ENCODE data around the gene FAM234B.

The FAM234B gene

GRCh38 chr12:13044002-13044905, at the start of gene FAM234B:
FAM234B (plus strand) TSS chr12:13044381; CDS start chr12:13044404, 23 bp downstream.
- H3K27ac ChIP-seq = peak within 1 kb of the TSS; percentile 35; the same call in 1 of the 2 replicates
- TF ChIP-seq CTCF (conservative IDR thresholded peaks at IDR 0.05; ENCODE audit: low read depth) = no peak
- ChIA-PET POLR2A (ENCODE audit: low non-redundant PET) (no interaction called here), CTCF (interaction anchor here (0.6 to 0.9 kb wide), 2 partner anchors 14 to 149 kb away, joined by 4 read pairs; no protein-coding TSS in a partner anchor)
- DNase-seq (ENCODE audit: low spot score) = peak; percentile 78

- DNase-seq (ENCODE audit: low spot score) = no peak
- CTCF ChIA-PET = interaction anchor here (0.6 kb wide), 1 partner anchor 79 kb away, joined by 3 read pairs; no protein-coding TSS in a partner anchor
- TF ChIP-seq CTCF (conservative IDR thresholded peaks at IDR 0.05; ENCODE audit: low read depth) = no peak
- POLR2A ChIA-PET (ENCODE audit: low non-redundant PET) = no interaction called here
- no peak overlapping the region for H3K27ac ChIP-seq
Observed at GRCh38 chr12:12995088-12995487, 49.1 kb upstream of the FAM234B start.

- H3K27ac ChIP-seq = no peak overlapping the region
- DNase-seq (ENCODE audit: low spot score) = no peak
- ChIA-PET CTCF (no interaction called here), POLR2A (ENCODE audit: low non-redundant PET) (no interaction called here)
- no peak for TF ChIP-seq CTCF (conservative IDR thresholded peaks at IDR 0.05; ENCODE audit: low read depth)
Observed at GRCh38 chr12:12996209-12996608, 48.0 kb upstream of the FAM234B start.

GRCh38 chr12:12997156-12997555, 47.0 kb upstream of the FAM234B start:
- no peak for DNase-seq (ENCODE audit: low spot score)
- ChIA-PET POLR2A (ENCODE audit: low non-redundant PET) (no interaction called here), CTCF (no interaction called here)
- TF ChIP-seq CTCF (conservative IDR thresholded peaks at IDR 0.05; ENCODE audit: low read depth) = no peak
- no peak overlapping the region for H3K27ac ChIP-seq

- DNase-seq (ENCODE audit: low spot score) = no peak
- CTCF ChIA-PET = no interaction called here
- TF ChIP-seq CTCF (conservative IDR thresholded peaks at IDR 0.05; ENCODE audit: low read depth) = no peak
- no peak overlapping the region for H3K27ac ChIP-seq
- POLR2A ChIA-PET (ENCODE audit: low non-redundant PET) = no interaction called here
Observed at GRCh38 chr12:12997734-12998133, 46.4 kb upstream of the FAM234B start.

GRCh38 chr12:12998248-12998647, 45.9 kb upstream of the FAM234B start:
- ChIA-PET CTCF (interaction anchor here (0.6 to 1.1 kb wide), 2 partner anchors 53 to 210 kb away, joined by 4 read pairs; no protein-coding TSS in a partner anchor), POLR2A (ENCODE audit: low non-redundant PET) (no interaction called here)
- no peak overlapping the region for H3K27ac ChIP-seq
- TF ChIP-seq CTCF (conservative IDR thresholded peaks at IDR 0.05; ENCODE audit: low read depth) = no peak
- no peak for DNase-seq (ENCODE audit: low spot score)

Measured in RWPE1 (cell line).